ENCODE measurements around the gene HECTD3. TPM values are rescaled to one million over a fixed set of nuclear protein-coding genes. Genes with fewer than 3 reads are reported as not detected.
"Not testable (repeated sequence)": the region's sequence is repeated elsewhere in the genome, so short reads cannot be mapped to it uniquely, and the experiment has no call there.

Gene HECTD3
- total and polyA plus RNA-seq, 4 donors: 15.9 to 32.9 (median 24.2) TPM

DNA sequence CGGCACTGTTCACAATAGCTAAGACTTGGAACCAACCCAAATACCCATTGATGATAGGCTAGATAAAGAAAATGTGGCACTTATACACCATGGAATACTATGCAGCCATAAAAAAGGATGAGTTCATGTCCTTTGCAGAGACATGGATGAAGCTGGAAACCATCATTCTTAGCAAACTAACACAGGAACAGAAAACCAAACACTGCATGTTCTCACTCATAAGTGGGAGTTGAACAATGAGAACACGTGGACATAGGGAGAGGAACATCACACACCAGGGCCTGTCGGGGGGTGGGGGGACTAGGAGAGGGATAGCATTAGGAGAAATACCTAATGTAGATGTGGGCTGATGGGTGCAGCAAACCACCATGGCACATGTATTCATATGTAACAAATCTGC is 55.0 kb downstream of the HECTD3 start:
- WGBS: over 99% methylated on average over 3 of the region's 3 CpGs
- H3K9me3 ChIP-seq (ENCODE audit: control insufficient read depth in 4 of 4, low read length in 3 of 4); H3K9ac ChIP-seq (ENCODE audit: low read depth in 1 of 2, low read length in 2 of 2); H3K4me1 ChIP-seq (ENCODE audit: control insufficient read depth in 4 of 4, insufficient read depth in 4 of 4, low read length in 3 of 4); DNase-seq (ENCODE audit: low spot score); H3K36me3 ChIP-seq (ENCODE audit: control insufficient read depth in 4 of 4, insufficient read depth in 3 of 4, low read depth in 1 of 4, low read length in 3 of 4); H3K4me3 ChIP-seq (ENCODE audit: low read depth in 1 of 3, low read length in 3 of 3); H3K27ac ChIP-seq (ENCODE audit: low read depth in 1 of 2, low read length in 2 of 2); H3K27me3 ChIP-seq (ENCODE audit: control insufficient read depth in 4 of 4, insufficient read depth in 4 of 4, low read length in 3 of 4): not testable (repeated sequence)

Other genes starting within 250 kb of the HECTD3 start
- gene RPS8, start 235.8 kb downstream of the HECTD3 start, total RNA-seq: 100 to 1,000 TPM; 474 to 891 TPM
- 100 to 1,000 TPM; 258 to 676 TPM for gene RPS8, start 235.8 kb downstream of the HECTD3 start, polyA plus RNA-seq
- under 1 TPM in 1 of 2 donors, not detected in 1; 0.05 TPM for gene BEST4, start 223.2 kb downstream of the HECTD3 start, total RNA-seq
- not detected for gene BEST4, start 223.2 kb downstream of the HECTD3 start, polyA plus RNA-seq
- 1 to 10 TPM; 2.3 to 5.7 TPM for gene PLK3, start 210.9 kb downstream of the HECTD3 start, total RNA-seq
- 1 to 10 TPM; 1.5 to 2.2 TPM for gene PLK3, start 210.9 kb downstream of the HECTD3 start, polyA plus RNA-seq
- under 1 TPM in 1 of 2 donors, not detected in 1; 0.50 TPM for gene DYNLT4, start 204.0 kb downstream of the HECTD3 start, total RNA-seq
- under 1 TPM in 1 of 2 donors, not detected in 1; 0.29 TPM for gene DYNLT4, start 204.0 kb downstream of the HECTD3 start, polyA plus RNA-seq
- 1 to 10 TPM; 1.3 to 3.1 TPM for gene BTBD19, start 202.8 kb downstream of the HECTD3 start, total RNA-seq
- 1 to 10 TPM; 2.5 to 2.7 TPM for gene BTBD19, start 202.8 kb downstream of the HECTD3 start, polyA plus RNA-seq
- gene PTCH2, start 168.1 kb downstream of the HECTD3 start, total RNA-seq: under 1 TPM; 0.14 to 0.17 TPM
- under 1 TPM; 0.15 to 0.24 TPM for gene PTCH2, start 168.1 kb downstream of the HECTD3 start, polyA plus RNA-seq
- gene EIF2B3, start 24.7 kb downstream of the HECTD3 start, total RNA-seq: 10 to 100 TPM; 11.8 to 35.2 TPM
- gene EIF2B3, start 24.7 kb downstream of the HECTD3 start, polyA plus RNA-seq: 10 to 100 TPM; 16.4 to 22.2 TPM
- 100 to 1,000 TPM in 1 of 2 donors, 10 to 100 TPM in 1; 78.5 to 717 TPM for gene UROD, start 930 bp upstream of the HECTD3 start, total RNA-seq
- 100 to 1,000 TPM in 1 of 2 donors, 10 to 100 TPM in 1; 93.3 to 110 TPM for gene UROD, start 930 bp upstream of the HECTD3 start, polyA plus RNA-seq
- gene ZSWIM5, start 195.3 kb upstream of the HECTD3 start, total RNA-seq: 1 to 10 TPM; 1.7 to 2.9 TPM
- gene ZSWIM5, start 195.3 kb upstream of the HECTD3 start, polyA plus RNA-seq: under 1 TPM; 0.67 to 0.87 TPM

Measured in liver (tissue), 9 donors.